ENCODE data around the gene ETFRF1. TPM values are rescaled to one million over a fixed set of nuclear protein-coding genes. Genes with fewer than 3 reads are reported as not detected.

Gene ETFRF1
- total RNA-seq, 2 donors from 2014 or later = 10.5 to 13.7 TPM

- Histone ChIP-seq H3K36me3 (no peaks in the 10 kb centered on the region), H3K9ac (ENCODE audit: low read depth in 2 of 2, low read length in 2 of 2) (no peak overlapping the region), H3K27ac (no peak overlapping the region), H3K27me3 (no peaks in the 10 kb centered on the region), H3K9me3 (no peaks in the 10 kb centered on the region), H3K4me3 (no peak overlapping the region), H3K4me1 (no peaks in the 10 kb centered on the region)
- no peak for DNase-seq
- intact Hi-C loops (cut with DNase I) = no loop called here
- no peak for TF ChIP-seq CTCF (IDR thresholded peaks at IDR 0.05)
Observed at GRCh38 chr12:25186788-25187402, 8.1 kb upstream of the ETFRF1 start.

- H3K9ac ChIP-seq (ENCODE audit: low read depth in 2 of 2, low read length in 2 of 2) = no peak overlapping the region
- H3K27me3 ChIP-seq = no peaks in the 10 kb centered on the region
- no peak overlapping the region for H3K4me3 ChIP-seq
- no peaks in the 10 kb centered on the region for H3K36me3 ChIP-seq
- no peaks in the 10 kb centered on the region for H3K9me3 ChIP-seq
- no peak for DNase-seq
- no peak for TF ChIP-seq CTCF (IDR thresholded peaks at IDR 0.05)
- intact Hi-C loops (cut with DNase I) = no loop called here
- H3K27ac ChIP-seq = no peak overlapping the region
- no peaks in the 10 kb centered on the region for H3K4me1 ChIP-seq
Observed at GRCh38 chr12:25187781-25188180, 7.3 kb upstream of the ETFRF1 start.

- Histone ChIP-seq H3K27ac (no peak overlapping the region), H3K27me3 (no peaks in the 10 kb centered on the region), H3K9ac (ENCODE audit: low read depth in 2 of 2, low read length in 2 of 2) (no peak overlapping the region), H3K4me3 (no peak overlapping the region), H3K9me3 (no peaks in the 10 kb centered on the region), H3K36me3 (no peaks in the 10 kb centered on the region), H3K4me1 (no peaks in the 10 kb centered on the region)
- TF ChIP-seq CTCF (IDR thresholded peaks at IDR 0.05) = no peak
- no peak for DNase-seq
- intact Hi-C loops (cut with DNase I) = no loop called here
Observed at GRCh38 chr12:25189656-25190055, 5.4 kb upstream of the ETFRF1 start.

GRCh38 chr12:25190793-25191192 is 4.2 kb upstream of the ETFRF1 start:
- no peak for DNase-seq
- no peak overlapping the region for H3K27ac ChIP-seq
- no peak for TF ChIP-seq CTCF (IDR thresholded peaks at IDR 0.05)
- H3K36me3 ChIP-seq = no peaks in the 10 kb centered on the region
- H3K4me1 ChIP-seq = no peaks in the 10 kb centered on the region
- H3K9ac ChIP-seq (ENCODE audit: low read depth in 2 of 2, low read length in 2 of 2) = no peak overlapping the region
- no peak overlapping the region for H3K4me3 ChIP-seq
- H3K9me3 ChIP-seq = no peaks in the 10 kb centered on the region
- intact Hi-C loops (cut with DNase I) = no loop called here
- no peaks in the 10 kb centered on the region for H3K27me3 ChIP-seq

- no peak for TF ChIP-seq CTCF (IDR thresholded peaks at IDR 0.05)
- H3K36me3 ChIP-seq = no peaks in the 10 kb centered on the region
- H3K9ac ChIP-seq (ENCODE audit: low read depth in 2 of 2, low read length in 2 of 2) = peak overlapping the region in 1 of 2 donors; percentile 79
- no peak overlapping the region for H3K4me3 ChIP-seq
- H3K27ac ChIP-seq = no peak overlapping the region
- intact Hi-C loops (cut with DNase I) = no loop called here
- no peaks in the 10 kb centered on the region for H3K9me3 ChIP-seq
- no peaks in the 10 kb centered on the region for H3K4me1 ChIP-seq
- H3K27me3 ChIP-seq = no peaks in the 10 kb centered on the region
- no peak for DNase-seq
Observed at GRCh38 chr12:25194214-25194613, 823 bp upstream of the ETFRF1 start.

Measured in colonic mucosa (tissue), 4 donors.